A673 (cell line): ENCODE results near the gene SLIT2.

ENCODE experiments used
- CTCF ChIP-seq: fragments of 300-800, 200-600 bp; sonication (generic); conservative IDR thresholded peaks from 2 replicates; pipeline ENCODE4 v1.5.1; 2017; ENCODE audit warnings: low read depth, mild to moderate bottlenecking, antibody characterized with exemption, low read length, moderate library complexity, mixed read lengths
- EZH2 ChIP-seq: fragments of 200-600 bp; sonication (generic); IDR thresholded peaks from 2 replicates; pipeline ENCODE4 v1.6.1; 2017; ENCODE audit warnings: borderline replicate concordance, low read depth, mild to moderate bottlenecking, mixed read lengths, antibody characterized with exemption, low read length; ENCODE audit not compliant: poor library complexity, severe bottlenecking

GRCh38 chr4:20299515-20299914, 47.8 kb downstream of the SLIT2 start:
- TF ChIP-seq CTCF (peak; percentile 66), EZH2 (no peak)
